GM23248 (cell line): ENCODE data around the gene HBS1L.

Experiments used
- EZH2 ChIP-seq: fragments of 200-600 bp; sonication (generic); IDR thresholded peaks from 2 replicates; pipeline ENCODE4 v1.6.1; 2018; ENCODE audit warnings: antibody characterized with exemption, mild to moderate bottlenecking; ENCODE audit not compliant: insufficient read depth, poor library complexity, severe bottlenecking
- EZH2phosphoT487 ChIP-seq: fragments of 200-600 bp; sonication (generic); IDR thresholded peaks from 2 replicates; pipeline ENCODE4 v1.6.1; 2018; ENCODE audit warnings: antibody characterized with exemption, moderate library complexity, mild to moderate bottlenecking, low read depth; ENCODE audit not compliant: insufficient read depth

GRCh38 chr6:134956676-134957075 lies 97.9 kb downstream of the HBS1L start:
- TF ChIP-seq EZH2phosphoT487, result no peak
- TF ChIP-seq EZH2, result no peak
